Esophagus muscularis mucosa (tissue), 4 donors: ENCODE measurements around the gene SEMA5A. TPM values are rescaled to one million over a fixed set of nuclear protein-coding genes. Genes with fewer than 3 reads are reported as not detected.

Experiments
- DNase-seq: peaks from one replicate; pipeline ENCODE4 v3.0.0-alpha.2; 2017; ENCODE audit errors: extremely low spot score
- H3K27ac ChIP-seq, 4 donors: fragments of 200-600 bp; sonication (generic); replicated peaks in 1 of 4; 1 replicate in 3 of 4; 2 replicates in 1 of 4; pipeline ENCODE4 v1.5.1; 2016 to 2019; ENCODE audit warnings: mild to moderate bottlenecking in 1 of 4
- H3K27me3 ChIP-seq, 4 donors: fragments of 200-600 bp; sonication (generic); one replicate each; pipeline versions ENCODE4 v1.5.1 to v1.6.0; 2016 to 2019
- H3K36me3 ChIP-seq, 4 donors: fragments of 200-600 bp; sonication (generic); one replicate each; pipeline ENCODE4 v1.5.1; 2016 to 2019
- H3K4me1 ChIP-seq, 4 donors: fragments of 200-600 bp; sonication (generic); one replicate each; pipeline ENCODE4 v1.5.1; 2016 to 2019
- H3K4me3 ChIP-seq, 4 donors: fragments of 200-600 bp; sonication (generic); 1 replicate in 2 of 4; 2 replicates in 2 of 4; pipeline ENCODE4 v1.5.1; 2016 to 2019; ENCODE audit warnings: mild to moderate bottlenecking in 4 of 4, moderate library complexity in 1 of 4
- H3K9me3 ChIP-seq, 4 donors: fragments of 200-600 bp; sonication (generic); 1 replicate in 3 of 4; 2 replicates in 1 of 4; pipeline ENCODE4 v1.5.1; 2016 to 2019
- EP300 ChIP-seq: sonication (generic); formaldehyde crosslinking; IDR thresholded peaks from one replicate; pipeline ENCODE4 v1.6.1; 2017; ENCODE audit warnings: antibody characterized with exemption
- POLR2A ChIP-seq: fragments of 450-650 bp; IDR thresholded peaks from one replicate; pipeline ENCODE4 v1.6.1; 2017; ENCODE audit warnings: antibody characterized with exemption, moderate library complexity, mild to moderate bottlenecking, low read depth
- POLR2AphosphoS5 ChIP-seq, 2 donors: sonication (generic); formaldehyde crosslinking; IDR thresholded peaks; one replicate each; pipeline ENCODE4 v1.6.1; 2017; ENCODE audit warnings: antibody characterized with exemption in 2 of 2
- WGBS: methylation state at CpG from one replicate; pipeline ENCODE4 v1.1.5; 2018; 5-methylcytosine and 5-hydroxymethylcytosine counted together
- intact Hi-C: fragments of 100-400 bp; cut with DNase I; formaldehyde crosslinking; loops from one replicate; pipeline ENCODE4 v1.15.1; 2023
- total RNA-seq, 4 donors: library from RNA; depleted of rRNA; stranded (reverse); fragments of >200 nt; gene quantifications; one replicate each; pipeline versions ENCODE4 v1.1.0 to v1.2.1, GENCODE V29; 2016
- TF ChIP-seq, protein P1 (sequence below), 3 experiments: fragments of 200-600 bp in 2 of 3; fragments of 450-650 bp in 1 of 3; sonication (generic) in 2 of 3; IDR thresholded peaks; one replicate each; pipeline ENCODE4 v1.5.1; 2017 to 2019; ENCODE audit warnings: antibody characterized with exemption in 3 of 3, mild to moderate bottlenecking in 2 of 3, moderate library complexity in 1 of 3

Gene SEMA5A
- total RNA-seq, 4 donors from 2014 or later: 2.1 to 5.6 (median 3.5) TPM

DNA sequence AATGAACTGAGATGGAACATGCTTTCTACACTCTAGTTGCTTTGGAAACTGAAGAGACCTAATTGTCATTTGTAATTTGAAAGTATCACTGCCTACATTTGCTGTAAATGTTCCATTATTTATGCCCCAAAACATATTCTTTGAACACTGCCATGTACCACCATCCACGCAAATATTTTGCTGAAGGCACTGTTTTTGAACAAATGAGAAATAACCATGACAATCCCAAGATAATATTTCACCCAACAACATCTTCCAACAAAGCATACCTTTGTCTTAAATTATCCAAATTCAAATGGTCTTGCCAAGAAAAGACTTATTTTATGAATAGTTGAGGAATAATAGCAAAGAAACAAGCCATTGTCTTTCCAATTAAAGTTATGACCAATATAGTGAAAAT, 356.2 kb downstream of the SEMA5A start:
- H3K4me3 ChIP-seq: no peak overlapping the region
- no peak for TF ChIP-seq POLR2A
- intact Hi-C loops: no loop called here
- H3K36me3 ChIP-seq: peaks cover 0 to 7% (median 0%) of the 10 kb centered on the region in 4 donors
- WGBS: 79% methylated on average over 1 of the region's 1 CpG
- H3K27ac ChIP-seq: no peak overlapping the region
- H3K4me1 ChIP-seq: no peaks in the 10 kb centered on the region
- no peaks in the 10 kb centered on the region for H3K27me3 ChIP-seq
- no peaks in the 10 kb centered on the region for H3K9me3 ChIP-seq
- DNase-seq: no peak

DNA sequence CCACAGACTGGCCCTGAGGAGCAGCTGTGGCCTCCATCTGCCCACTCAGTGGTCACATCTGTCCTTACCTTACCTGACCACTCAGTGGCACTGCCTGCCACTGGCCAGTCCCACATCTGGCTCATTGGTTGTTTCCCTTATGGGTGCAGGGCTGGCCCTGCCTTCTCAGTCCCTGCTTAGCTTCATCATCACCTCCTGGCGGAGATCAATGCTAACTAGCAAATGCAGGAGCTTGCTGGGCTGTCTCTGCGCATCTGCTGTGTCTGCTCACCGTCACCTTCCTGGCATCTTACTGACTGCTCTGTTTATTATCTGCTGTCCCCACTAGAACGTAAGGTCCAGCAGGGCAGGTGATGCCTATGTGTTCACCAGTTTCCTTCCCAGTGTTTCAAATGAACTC, 356.9 kb downstream of the SEMA5A start:
- Histone ChIP-seq H3K4me3 (no peak overlapping the region), H3K36me3 (peaks cover 0 to 7% (median 0%) of the 10 kb centered on the region in 4 donors), H3K27me3 (no peaks in the 10 kb centered on the region), H3K27ac (no peak overlapping the region), H3K9me3 (no peaks in the 10 kb centered on the region), H3K4me1 (no peaks in the 10 kb centered on the region)
- TF ChIP-seq EP300 (no peak), POLR2A (no peak), POLR2AphosphoS5 (IDR thresholded peaks at IDR 0.05) (no peak)
- TF ChIP-seq, protein P1, sequence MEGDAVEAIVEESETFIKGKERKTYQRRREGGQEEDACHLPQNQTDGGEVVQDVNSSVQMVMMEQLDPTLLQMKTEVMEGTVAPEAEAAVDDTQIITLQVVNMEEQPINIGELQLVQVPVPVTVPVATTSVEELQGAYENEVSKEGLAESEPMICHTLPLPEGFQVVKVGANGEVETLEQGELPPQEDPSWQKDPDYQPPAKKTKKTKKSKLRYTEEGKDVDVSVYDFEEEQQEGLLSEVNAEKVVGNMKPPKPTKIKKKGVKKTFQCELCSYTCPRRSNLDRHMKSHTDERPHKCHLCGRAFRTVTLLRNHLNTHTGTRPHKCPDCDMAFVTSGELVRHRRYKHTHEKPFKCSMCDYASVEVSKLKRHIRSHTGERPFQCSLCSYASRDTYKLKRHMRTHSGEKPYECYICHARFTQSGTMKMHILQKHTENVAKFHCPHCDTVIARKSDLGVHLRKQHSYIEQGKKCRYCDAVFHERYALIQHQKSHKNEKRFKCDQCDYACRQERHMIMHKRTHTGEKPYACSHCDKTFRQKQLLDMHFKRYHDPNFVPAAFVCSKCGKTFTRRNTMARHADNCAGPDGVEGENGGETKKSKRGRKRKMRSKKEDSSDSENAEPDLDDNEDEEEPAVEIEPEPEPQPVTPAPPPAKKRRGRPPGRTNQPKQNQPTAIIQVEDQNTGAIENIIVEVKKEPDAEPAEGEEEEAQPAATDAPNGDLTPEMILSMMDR (IDR thresholded peaks at IDR 0.05): no peak
- DNase-seq: no peak
- 74% methylated on average over 4 of the region's 4 CpGs for WGBS
- intact Hi-C loops: no loop called here

DNA sequence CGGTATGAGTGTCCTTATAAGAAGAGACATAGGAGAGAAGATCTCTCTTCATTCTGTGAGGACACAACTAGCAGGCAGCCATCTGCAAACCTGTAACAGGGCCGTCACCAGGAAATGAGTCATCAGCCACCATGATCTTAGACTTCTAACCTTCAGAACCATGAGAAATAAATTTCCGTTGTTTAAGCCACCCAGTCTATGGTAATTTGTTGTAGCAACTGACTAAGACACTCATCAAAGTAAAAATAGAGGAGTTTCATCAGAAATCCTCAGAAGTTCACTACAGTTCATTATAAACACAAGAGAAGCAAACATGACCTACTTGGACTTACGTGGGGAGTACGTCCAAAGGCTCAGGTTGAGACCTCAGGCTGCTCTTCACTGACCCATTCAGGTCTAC, 357.7 kb downstream of the SEMA5A start:
- H3K4me3 ChIP-seq: no peak overlapping the region
- no peaks in the 10 kb centered on the region for H3K9me3 ChIP-seq
- DNase-seq: no peak
- intact Hi-C loops: no loop called here
- H3K36me3 ChIP-seq: peaks cover 0 to 7% (median 0%) of the 10 kb centered on the region in 4 donors
- no peak for TF ChIP-seq EP300
- TF ChIP-seq, protein P1 (IDR thresholded peaks at IDR 0.05): no peak
- H3K27me3 ChIP-seq: no peaks in the 10 kb centered on the region
- no peaks in the 10 kb centered on the region for H3K4me1 ChIP-seq
- H3K27ac ChIP-seq: no peak overlapping the region
- 76% methylated on average over 5 of the region's 5 CpGs for WGBS

DNA sequence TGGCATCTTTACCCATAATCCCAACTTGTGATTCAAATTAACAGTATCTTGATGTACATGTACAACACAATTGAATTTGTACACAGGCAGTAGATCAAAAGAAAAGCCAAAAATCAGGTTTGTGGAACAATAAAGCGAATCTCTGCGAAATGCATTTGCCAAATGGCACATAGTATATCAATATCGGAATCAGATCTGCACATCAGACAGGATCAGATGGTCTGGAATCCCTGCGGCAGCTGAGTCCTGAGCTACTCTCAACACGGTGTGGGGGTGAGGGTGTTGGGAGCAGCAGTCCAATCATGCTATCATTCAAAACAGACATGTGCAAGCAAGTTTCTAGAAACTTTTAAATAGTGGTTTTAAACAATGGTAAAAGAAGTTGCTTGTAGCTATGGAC, 358.3 kb downstream of the SEMA5A start:
- no peak for TF ChIP-seq EP300
- TF ChIP-seq POLR2A: no peak
- no peak for TF ChIP-seq POLR2AphosphoS5 (IDR thresholded peaks at IDR 0.05)
- TF ChIP-seq, protein P1 (IDR thresholded peaks at IDR 0.05): no peak
- DNase-seq: no peak
- intact Hi-C loops: no loop called here
- Histone ChIP-seq H3K27me3 (no peaks in the 10 kb centered on the region), H3K4me1 (no peaks in the 10 kb centered on the region), H3K36me3 (peaks cover 0 to 4% (median 0%) of the 10 kb centered on the region in 4 donors), H3K27ac (no peak overlapping the region), H3K4me3 (no peak overlapping the region), H3K9me3 (no peaks in the 10 kb centered on the region)
- WGBS: 94% methylated on average over 5 of the region's 5 CpGs

DNA sequence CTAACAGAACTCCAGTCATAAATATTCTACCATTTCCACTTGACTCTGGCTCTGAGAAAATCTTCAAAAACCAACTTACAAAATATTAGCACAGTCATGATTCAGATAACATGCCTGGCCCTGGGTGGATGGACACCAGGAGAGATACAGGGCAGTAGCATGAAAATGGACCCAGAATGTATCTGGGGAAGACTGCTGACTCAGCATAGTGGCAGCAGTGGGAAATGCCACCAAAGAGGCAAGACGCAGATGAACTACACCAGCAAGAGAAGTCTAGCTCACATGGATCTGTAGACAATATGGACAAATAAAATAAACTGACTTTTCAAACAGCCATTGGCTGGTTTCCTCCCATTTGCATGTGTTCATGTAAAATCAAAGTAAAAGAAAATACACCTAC, 359.8 kb downstream of the SEMA5A start:
- 88% methylated on average over 1 of the region's 1 CpG for WGBS
- DNase-seq: no peak
- H3K36me3 ChIP-seq: no peaks in the 10 kb centered on the region
- H3K4me3 ChIP-seq: no peak overlapping the region
- no peak overlapping the region for H3K27ac ChIP-seq
- intact Hi-C loops: no loop called here
- H3K27me3 ChIP-seq: no peaks in the 10 kb centered on the region
- H3K9me3 ChIP-seq: no peaks in the 10 kb centered on the region
- no peak for TF ChIP-seq EP300
- no peak for TF ChIP-seq POLR2AphosphoS5 (IDR thresholded peaks at IDR 0.05)
- no peak for TF ChIP-seq POLR2A
- TF ChIP-seq, protein P1 (IDR thresholded peaks at IDR 0.05): no peak
- H3K4me1 ChIP-seq: no peaks in the 10 kb centered on the region
